Measurements from ENCODE around the gene IQCN.

IQCN gene

GRCh38 chr19:18306209-18306887, 32.1 kb upstream of the IQCN start:
- no peak for DNase-seq

GRCh38 chr19:18304458-18305310, 30.4 kb upstream of the IQCN start:
- peak; percentile 86 for DNase-seq

DNA sequence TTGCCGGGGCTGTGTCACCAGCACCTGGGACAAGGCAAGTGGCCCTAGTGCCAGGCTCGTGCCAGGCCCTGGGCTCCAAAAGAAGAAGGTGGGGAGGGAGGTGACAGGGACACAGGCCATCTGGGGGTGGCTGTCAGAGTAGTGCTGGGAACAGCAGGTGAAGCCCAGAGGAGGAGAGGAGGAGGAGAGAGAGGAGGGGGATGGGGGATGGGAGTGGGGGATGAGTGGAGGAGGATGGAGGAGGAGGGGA, 29.9 kb upstream of the IQCN start:
- peak; percentile 53 for DNase-seq

GRCh38 chr19:18301718-18302111, 27.5 kb upstream of the IQCN start:
- DNase-seq: no peak

GRCh38 chr19:18300930-18301717, 26.9 kb upstream of the IQCN start:
- DNase-seq: no peak

GRCh38 chr19:18299654-18300053, 25.4 kb upstream of the IQCN start:
- no peak for DNase-seq

- DNase-seq: no peak
Observed at GRCh38 chr19:18298601-18299000, 24.3 kb upstream of the IQCN start.

DNA sequence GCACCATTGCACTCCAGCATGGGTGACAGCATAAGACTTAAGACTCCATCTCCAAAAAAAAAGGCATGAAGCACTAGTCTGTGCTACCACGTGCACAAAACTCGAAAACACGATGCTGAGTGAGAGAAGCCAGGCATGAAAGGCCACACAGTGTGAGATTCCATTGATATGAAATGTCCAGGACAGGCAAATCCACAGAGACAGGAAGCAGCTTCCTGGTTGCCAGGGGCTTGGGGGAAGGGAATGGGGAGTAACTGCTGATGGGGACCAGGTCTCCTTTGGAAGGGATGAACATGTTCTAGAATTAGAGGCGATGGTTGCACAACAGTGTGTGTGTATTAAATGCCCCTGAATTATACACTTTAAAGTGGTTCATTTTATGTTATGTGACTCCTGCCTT, 23.1 kb upstream of the IQCN start:
- no peak for DNase-seq

GRCh38 chr19:18295034-18295451, 20.8 kb upstream of the IQCN start:
- no peak for DNase-seq

DNA sequence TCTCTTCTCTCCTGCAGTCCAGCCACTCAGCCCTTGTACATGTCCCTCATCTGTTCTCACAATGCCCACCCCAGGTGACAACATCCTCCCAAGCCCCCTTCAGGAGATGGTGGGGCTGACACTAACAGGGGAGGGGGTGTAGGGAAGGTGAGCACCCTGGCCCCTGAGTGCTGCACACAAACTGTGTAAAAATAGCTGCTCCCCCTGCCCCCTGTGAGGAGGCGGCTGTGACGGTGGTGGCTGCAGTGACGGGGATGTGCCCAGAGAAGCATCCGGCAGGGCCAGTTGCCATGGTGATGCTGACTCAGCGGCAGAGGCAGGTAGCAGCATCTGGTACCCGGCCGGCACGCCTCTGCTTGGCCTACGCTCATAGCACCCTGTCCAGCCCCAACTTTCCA, 20.2 kb upstream of the IQCN start:
- DNase-seq: peak; percentile 91

- no peak for DNase-seq
Observed at GRCh38 chr19:18293642-18294466, 19.6 kb upstream of the IQCN start.

- DNase-seq: peak; percentile 57
Observed at GRCh38 chr19:18292810-18293641, 18.8 kb upstream of the IQCN start.

- DNase-seq: no peak
Observed at GRCh38 chr19:18292462-18292809, 18.2 kb upstream of the IQCN start.

DNA sequence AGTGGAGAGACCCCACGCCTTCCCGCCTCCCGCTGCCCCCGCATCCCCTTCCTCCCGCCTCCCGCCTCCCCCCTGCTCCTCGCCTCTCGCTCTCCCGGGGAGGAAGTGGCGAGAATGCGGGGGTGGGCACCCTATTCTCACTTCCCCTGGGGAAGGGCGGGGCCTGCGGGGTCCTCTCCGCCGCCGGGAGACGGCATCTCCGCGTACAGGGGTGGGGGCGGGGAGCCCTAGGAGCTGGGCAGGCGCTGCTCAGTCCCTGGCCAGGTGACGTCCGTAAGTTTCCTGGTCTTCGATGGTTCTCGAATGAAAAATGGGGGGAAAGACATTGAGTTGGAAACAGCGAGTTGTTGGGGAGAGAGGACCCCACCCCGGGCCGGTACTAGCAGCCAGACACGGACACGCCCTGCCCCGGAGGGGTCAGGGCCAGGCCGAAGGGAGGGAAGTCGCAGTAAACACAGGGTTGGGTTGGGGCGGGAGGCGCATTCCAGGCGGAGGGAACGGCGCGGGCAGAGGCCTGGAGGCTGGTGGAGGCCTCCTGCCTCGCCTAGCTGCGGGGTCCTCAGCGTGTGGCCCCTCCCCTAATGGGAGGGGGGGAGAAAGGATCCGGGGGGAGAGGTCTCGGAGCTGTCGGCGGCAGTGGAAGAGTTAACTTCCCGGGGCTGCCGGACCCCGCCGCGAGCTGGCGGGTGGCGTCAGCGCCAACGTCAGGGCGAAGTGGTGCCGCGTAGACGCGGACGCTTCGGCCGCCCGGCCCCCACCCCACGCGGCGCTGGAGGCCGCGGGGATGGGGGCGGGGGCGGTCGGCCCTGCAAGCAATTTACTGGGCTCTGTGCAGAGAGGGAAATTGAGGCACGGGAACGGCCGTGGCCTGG, 17.6 kb upstream of the IQCN start:
- DNase-seq: peak; percentile 79

DNA sequence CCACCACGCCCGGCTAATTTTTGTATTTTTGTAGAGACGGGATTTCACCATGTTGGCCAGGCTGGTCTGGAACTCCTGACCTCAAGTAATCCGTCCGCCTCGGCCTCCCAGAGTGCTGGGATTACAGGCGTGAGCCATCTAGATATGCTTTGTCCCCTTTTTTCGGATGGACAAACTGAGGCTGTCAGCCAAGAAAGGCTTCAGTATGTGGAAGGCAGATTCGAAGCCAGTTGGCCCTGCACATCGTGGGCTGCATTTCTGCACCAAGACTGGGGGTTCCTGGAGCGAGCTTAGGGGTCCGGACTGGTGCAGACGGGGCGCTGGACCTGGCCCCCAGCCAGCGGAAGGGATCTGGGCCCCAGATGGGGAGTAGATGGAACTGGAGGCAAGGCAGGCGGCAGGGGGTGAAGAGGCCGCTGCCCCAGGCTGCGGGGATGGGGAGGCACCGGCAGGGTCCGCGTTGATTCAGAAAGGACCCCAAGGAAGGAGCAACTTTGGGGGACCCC, 16.8 kb upstream of the IQCN start:
- no peak for DNase-seq

- peak; percentile 81 for DNase-seq
Observed at GRCh38 chr19:18290302-18291018, 16.2 kb upstream of the IQCN start.

GRCh38 chr19:18289471-18290301, 15.4 kb upstream of the IQCN start:
- no peak for DNase-seq

DNA sequence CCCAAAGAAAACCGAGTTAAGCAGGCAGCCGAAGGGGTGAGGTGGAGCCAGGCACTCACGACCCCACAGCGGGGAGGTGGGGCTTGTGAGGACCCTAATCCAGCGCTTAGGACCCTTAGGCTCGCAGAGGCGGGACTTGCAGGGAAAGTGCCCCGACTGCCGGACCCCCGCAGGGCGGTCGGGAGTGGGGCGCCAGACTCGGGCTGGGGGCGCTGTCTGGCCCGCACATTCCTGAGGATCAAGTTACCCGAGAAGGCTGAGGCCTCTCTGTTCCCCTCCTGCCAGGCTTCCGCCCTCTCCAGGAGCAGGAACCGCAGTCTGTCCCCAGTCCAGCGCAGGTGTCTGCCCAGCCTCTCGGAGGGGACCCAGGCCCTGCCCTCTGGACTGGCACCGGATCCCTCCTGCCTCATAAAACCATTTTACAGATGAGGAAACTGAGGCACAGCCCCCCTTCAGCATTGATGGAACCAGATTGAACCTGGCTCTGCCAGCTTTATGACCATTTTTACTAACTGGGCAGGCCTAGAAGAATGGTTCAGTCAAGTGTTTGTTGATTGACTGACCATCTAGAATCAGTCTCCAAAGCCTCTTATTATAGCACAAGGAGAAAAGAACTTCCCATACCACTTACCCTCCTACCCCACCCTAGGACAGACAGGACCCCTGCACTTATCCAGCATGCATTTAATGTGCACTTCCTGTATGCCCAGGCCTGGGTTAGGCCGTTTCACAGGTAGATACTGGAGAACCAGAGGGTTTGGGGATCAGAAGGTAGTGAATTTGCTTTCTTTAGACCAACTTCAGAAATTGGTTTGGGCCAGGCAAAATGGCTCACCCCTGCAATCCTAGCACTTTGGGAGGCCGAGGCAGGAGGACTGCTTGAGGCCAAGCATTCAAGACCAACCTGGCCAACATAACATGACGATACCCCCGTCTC, 13.9 kb upstream of the IQCN start:
- no peak for DNase-seq

Measured in activated T-cell treated with anti-CD3 and anti-CD28 coated beads, Interleukin-2, amount 50 U/mL, for 1 hour (primary cell).